Muscle layer of colon (tissue), 2 donors: Measurements from ENCODE around the gene FMN1.

Source experiments
- H3K27ac ChIP-seq: one replicate; pipeline ENCODE4 v1.7.0; 2013; ENCODE audit warnings: low read depth, mild to moderate bottlenecking, low read length, moderate library complexity
- H3K27me3 ChIP-seq, 2 donors: one replicate each; pipeline ENCODE4 v1.7.0; 2013; ENCODE audit warnings: low read length in 2 of 2, mild to moderate bottlenecking in 2 of 2; ENCODE audit not compliant: insufficient read depth in 2 of 2, control insufficient read depth in 1 of 2
- H3K36me3 ChIP-seq: one replicate; pipeline ENCODE4 v1.7.0; 2013; ENCODE audit warnings: mild to moderate bottlenecking, low read length; ENCODE audit not compliant: insufficient read depth
- H3K4me1 ChIP-seq: one replicate; pipeline ENCODE4 v1.7.0; 2013; ENCODE audit warnings: mild to moderate bottlenecking, low read length; ENCODE audit not compliant: insufficient read depth
- H3K4me3 ChIP-seq, 2 donors: one replicate each; pipeline ENCODE4 v1.7.0; 2013; ENCODE audit warnings: low read length in 2 of 2, low read depth in 1 of 2, mild to moderate bottlenecking in 1 of 2, moderate library complexity in 1 of 2
- H3K9ac ChIP-seq: one replicate; pipeline ENCODE4 v1.7.0; 2013; ENCODE audit warnings: low read length
- H3K9me3 ChIP-seq: one replicate; pipeline ENCODE4 v1.7.0; 2013; ENCODE audit warnings: mild to moderate bottlenecking, low read length
- donor health status: abdominal sarcoma.
- donor health status: Adenocarcinoma of cecum.

FMN1 gene

GRCh38 chr15:32733281-32733680 lies 461.2 kb downstream of the FMN1 start:
- Histone ChIP-seq H3K4me3 (no peak overlapping the region), H3K9ac (no peak overlapping the region), H3K36me3 (no peaks in the 10 kb centered on the region), H3K27ac (no peak overlapping the region), H3K4me1 (no peaks in the 10 kb centered on the region), H3K27me3 (no peaks in the 10 kb centered on the region), H3K9me3 (no peaks in the 10 kb centered on the region)

DNA sequence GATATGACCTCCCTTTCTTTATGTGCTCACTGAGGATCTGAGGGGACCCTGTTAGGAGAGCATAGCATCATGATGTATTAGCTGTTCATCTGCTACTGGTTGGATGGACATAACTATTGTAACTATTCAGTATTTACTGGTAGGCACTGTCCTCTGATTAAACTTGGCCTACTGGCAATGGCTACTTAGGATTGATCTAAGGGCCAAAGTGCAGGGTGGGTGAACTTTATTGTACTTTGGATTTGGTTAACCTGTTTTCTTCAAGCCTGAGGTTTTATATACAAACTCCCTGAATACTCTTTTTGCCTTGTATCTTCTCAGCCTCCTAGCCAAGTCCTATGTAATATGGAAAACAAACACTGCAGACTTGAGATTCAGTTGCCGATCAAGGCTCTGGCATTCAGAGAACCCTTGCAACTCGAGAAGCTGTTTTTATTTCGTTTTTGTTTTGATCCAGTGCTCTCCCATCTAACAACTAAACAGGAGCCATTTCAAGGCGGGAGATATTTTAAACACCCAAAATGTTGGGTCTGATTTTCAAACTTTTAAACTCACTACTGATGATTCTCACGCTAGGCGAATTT lies 461.8 kb downstream of the FMN1 start:
- Histone ChIP-seq H3K4me3 (no peak overlapping the region), H3K27ac (no peak overlapping the region), H3K4me1 (no peaks in the 10 kb centered on the region), H3K9me3 (no peaks in the 10 kb centered on the region), H3K36me3 (no peaks in the 10 kb centered on the region), H3K9ac (no peak overlapping the region), H3K27me3 (no peaks in the 10 kb centered on the region)

GRCh38 chr15:32730677-32731654 lies 463.5 kb downstream of the FMN1 start:
- no peak overlapping the region for H3K4me3 ChIP-seq

GRCh38 chr15:32729700-32730395 lies 464.7 kb downstream of the FMN1 start:
- Histone ChIP-seq H3K9ac (no peak overlapping the region), H3K27me3 (no peaks in the 10 kb centered on the region), H3K4me1 (no peaks in the 10 kb centered on the region), H3K36me3 (no peaks in the 10 kb centered on the region), H3K9me3 (no peaks in the 10 kb centered on the region), H3K4me3 (no peak overlapping the region), H3K27ac (no peak overlapping the region)

More at GRCh38 chr15:32730677-32731654, 463.5 kb downstream of the FMN1 start:
- no peaks in the 10 kb centered on the region for H3K4me1 ChIP-seq
- no peaks in the 10 kb centered on the region for H3K36me3 ChIP-seq
- H3K9me3 ChIP-seq, result no peaks in the 10 kb centered on the region
- H3K27ac ChIP-seq, result no peak overlapping the region
- no peaks in the 10 kb centered on the region for H3K27me3 ChIP-seq
- H3K9ac ChIP-seq, result no peak overlapping the region

DNA sequence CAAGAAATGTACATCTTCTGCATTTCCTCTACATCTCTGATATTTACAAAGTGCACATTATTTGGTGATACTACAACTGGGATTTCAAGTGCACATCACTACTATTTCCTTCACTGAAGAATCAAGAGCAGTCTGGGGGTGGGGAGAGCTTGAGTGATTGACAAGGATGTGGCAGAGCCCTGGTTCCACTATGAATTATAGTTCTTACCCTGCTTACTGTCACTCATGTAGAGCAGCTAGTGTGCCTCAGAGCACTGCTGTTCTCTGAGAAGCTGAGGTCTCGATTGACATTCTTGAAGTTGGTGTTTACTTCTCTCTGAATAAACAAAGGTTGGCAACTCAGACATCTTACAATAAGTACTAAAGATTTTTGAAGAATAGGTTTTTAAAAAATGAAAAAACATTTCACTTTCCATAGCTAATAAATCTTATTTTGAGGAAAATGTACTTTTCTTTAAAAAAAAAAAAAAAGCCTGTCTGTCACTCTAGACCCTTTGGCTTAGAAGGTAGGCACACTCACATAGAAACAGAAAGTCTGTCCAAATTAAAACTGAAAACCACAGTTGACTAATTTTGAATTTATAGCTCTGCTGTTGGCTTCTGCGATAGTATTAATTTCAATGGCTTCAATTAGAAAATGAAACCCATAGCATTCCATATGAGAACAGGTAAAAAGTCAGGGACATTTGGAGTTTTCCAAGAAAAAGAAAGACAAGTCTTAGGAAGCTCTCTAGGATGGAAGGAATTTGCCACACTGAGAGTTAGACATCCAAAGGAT lies 471.2 kb downstream of the FMN1 start:
- Histone ChIP-seq H3K27me3 (peaks cover 0 to 15% of the 10 kb centered on the region in 2 donors), H3K4me1 (no peaks in the 10 kb centered on the region), H3K4me3 (no peak overlapping the region), H3K36me3 (no peaks in the 10 kb centered on the region), H3K9ac (no peak overlapping the region), H3K9me3 (no peaks in the 10 kb centered on the region), H3K27ac (no peak overlapping the region)

GRCh38 chr15:32722136-32722535 lies 472.4 kb downstream of the FMN1 start:
- Histone ChIP-seq H3K4me1 (no peaks in the 10 kb centered on the region), H3K4me3 (no peak overlapping the region), H3K9me3 (no peaks in the 10 kb centered on the region), H3K27ac (no peak overlapping the region), H3K36me3 (no peaks in the 10 kb centered on the region), H3K27me3 (peaks cover 3 to 27% of the 10 kb centered on the region in 2 donors), H3K9ac (no peak overlapping the region)

GRCh38 chr15:32721596-32721995 lies 472.9 kb downstream of the FMN1 start:
- no peaks in the 10 kb centered on the region for H3K36me3 ChIP-seq
- H3K9ac ChIP-seq, result no peak overlapping the region
- H3K9me3 ChIP-seq, result no peaks in the 10 kb centered on the region
- H3K4me3 ChIP-seq, result no peak overlapping the region
- peaks cover 8 to 29% of the 10 kb centered on the region in 2 donors for H3K27me3 ChIP-seq
- no peaks in the 10 kb centered on the region for H3K4me1 ChIP-seq
- H3K27ac ChIP-seq, result no peak overlapping the region

GRCh38 chr15:32718821-32719716 lies 475.4 kb downstream of the FMN1 start:
- H3K27ac ChIP-seq, result peak overlapping the region; percentile 14
- no peaks in the 10 kb centered on the region for H3K9me3 ChIP-seq
- H3K4me3 ChIP-seq, result peak overlapping the region; percentile 31 to 44
- no peak overlapping the region for H3K9ac ChIP-seq
- H3K27me3 ChIP-seq, result peaks cover 9 to 44% of the 10 kb centered on the region in 2 donors
- H3K36me3 ChIP-seq, result no peaks in the 10 kb centered on the region
- peaks cover 4% of the 10 kb centered on the region for H3K4me1 ChIP-seq

GRCh38 chr15:32718227-32718820 lies 476.2 kb downstream of the FMN1 start:
- H3K27ac ChIP-seq, result peak overlapping the region; percentile 14
- H3K36me3 ChIP-seq, result no peaks in the 10 kb centered on the region
- peak overlapping the region; percentile 31 to 44 for H3K4me3 ChIP-seq
- peaks cover 14 to 44% of the 10 kb centered on the region in 2 donors for H3K27me3 ChIP-seq
- H3K4me1 ChIP-seq, result peaks cover 4% of the 10 kb centered on the region
- H3K9me3 ChIP-seq, result no peaks in the 10 kb centered on the region
- H3K9ac ChIP-seq, result no peak overlapping the region
